HG03442 (cell line): ENCODE data around the gene SDS.

Source experiments
- ATAC-seq: cut with Tn5 transposase; IDR thresholded peaks from one replicate; pipeline ENCODE4 v1.9.1; 2021; ENCODE audit warnings: mild to moderate bottlenecking, moderate library complexity; ENCODE audit not compliant: unreplicated experiment

Gene SDS

GRCh38 chr12:113425960-113426453 lies 22.3 kb upstream of the SDS start:
- ATAC-seq, result no peak

DNA sequence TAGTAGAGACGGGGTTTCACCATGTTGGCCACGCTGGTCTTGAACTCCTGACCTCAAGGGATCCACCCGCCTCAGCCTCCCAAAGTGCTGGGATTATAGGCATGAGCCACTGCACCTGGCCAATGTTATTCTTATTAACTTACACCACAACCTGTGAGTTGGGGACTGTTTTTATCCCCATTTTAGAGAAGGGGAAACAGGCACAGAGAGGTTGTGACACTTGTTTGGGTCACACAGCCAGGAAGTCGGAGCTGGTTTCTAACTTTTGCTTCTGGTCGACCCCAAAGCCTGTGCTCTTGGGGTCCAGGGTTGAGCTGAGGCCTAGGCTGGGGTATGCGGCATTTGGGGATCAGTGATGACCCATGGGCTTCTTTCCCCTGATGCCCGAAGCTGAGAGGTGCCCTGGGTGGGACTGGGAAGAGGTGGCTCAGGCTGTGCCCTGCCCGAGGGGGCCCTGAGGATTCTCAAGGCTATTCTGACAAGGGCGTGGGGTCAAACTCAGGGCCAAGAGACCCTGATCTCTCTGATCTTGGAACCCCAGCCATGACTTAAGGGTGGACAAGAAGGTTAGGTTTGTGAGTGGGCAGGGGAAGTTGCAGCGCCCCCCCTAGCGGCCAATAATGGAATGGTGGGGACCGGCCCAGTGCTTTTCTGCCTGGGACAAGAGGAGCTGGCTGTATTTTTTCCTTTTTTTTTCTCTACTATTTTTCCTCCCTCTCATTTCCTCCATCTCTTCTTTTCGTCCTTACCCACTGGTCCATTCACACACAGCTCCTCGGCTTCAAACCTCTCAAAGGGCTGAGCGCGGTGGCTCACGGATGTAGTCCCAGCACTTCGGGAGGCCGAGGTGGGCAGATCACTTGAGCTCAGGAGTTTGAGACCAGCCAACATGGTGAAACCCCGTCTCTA lies 21.5 kb upstream of the SDS start:
- no peak for ATAC-seq

DNA sequence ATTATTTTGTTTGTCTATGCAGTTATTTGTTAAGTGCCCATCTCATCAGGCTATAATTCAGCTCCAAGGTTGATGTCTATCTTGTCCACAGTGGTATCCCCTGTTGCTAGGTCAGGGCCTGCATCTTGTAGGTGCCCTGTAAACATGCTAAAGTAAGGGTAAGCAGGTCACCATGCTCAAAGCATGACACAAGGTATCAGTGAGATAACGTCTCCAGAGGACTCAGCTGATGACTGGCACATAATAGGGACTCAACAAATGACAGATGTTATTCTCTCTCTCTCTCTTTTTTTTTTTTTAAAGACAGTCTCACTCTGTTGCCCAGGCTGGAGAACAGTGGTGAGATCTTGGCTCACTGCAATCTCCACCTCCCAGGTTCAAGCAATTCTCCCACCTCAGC lies 20.8 kb upstream of the SDS start:
- no peak for ATAC-seq

DNA sequence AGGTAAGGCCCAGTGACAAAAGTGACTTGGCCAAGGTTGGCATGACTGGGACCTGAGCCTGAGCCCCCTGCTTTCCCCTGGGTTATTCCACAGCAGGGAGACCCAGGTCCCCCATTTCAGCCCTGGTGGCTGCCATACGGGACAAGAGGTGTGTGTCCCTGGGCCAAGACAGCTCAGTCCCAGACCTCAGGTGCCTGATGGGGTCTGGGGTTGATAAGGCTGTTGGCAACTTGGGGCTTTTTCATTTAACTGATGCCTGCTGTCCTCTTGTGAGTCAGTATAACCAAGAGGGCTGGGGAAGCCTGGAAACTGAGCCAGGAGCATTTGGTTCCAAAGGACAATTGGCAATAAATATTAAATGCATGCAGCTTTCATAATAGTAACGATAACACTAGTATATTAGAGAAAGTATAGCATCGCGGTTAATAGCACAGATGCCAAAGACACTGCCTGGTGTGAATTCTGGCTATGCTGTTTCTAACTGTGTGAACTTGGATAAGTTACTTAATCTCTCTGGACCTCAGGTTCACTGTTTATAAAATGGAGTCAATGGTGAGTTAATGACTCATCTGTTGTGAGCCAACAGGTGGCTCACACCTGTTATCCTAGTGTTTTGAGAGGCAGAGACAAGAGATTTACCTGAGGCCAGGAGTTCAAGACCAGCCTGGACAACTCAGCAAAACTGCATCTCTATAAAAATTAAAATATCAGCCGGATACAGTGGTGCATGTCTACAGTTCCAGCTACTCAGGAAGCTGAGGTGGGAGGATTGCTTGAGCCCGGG lies 19.4 kb upstream of the SDS start:
- no peak for ATAC-seq

DNA sequence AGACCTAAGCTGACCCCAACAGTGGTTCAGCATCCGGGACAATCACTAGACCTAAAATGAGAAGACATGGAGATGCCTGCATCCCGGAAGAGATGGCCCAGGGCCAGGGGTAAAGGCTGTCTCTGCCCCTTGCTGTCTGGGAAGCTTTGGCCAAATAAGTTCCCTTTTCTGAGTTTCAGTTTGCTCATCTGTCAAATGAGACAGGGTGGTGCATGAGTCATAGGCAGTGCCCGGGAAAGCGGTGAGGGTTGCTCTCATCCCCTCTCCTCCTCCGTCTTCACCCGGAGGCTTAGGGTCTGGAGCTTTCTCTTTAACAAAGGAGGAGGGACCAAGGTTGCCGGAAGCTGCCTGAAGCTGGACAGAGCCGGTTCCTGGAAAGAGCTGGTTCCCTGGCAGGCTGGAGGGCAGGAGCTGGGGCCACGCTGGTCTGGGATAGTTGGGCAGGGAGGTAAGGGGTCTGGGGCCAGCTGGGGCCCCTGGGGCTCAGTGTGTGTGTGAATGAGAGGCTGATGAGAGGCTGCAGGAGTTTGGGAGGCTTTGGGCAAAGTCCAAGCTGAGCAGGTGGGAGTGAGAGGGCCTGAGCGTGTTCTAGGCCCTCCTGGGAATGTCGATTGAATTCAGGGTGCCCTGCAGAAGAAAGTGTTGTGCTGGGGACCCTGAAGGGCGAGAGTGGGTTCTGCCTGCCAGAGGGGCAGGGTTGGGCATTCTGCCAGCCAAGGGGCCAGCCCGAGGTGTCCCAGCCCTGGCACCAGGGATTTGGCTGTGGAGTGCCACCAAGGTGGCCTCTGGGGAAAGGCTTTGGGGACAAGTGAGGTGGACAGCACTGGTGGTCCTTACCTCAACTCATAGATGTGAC lies 18.6 kb upstream of the SDS start, which contains the start of gene SDSL:
Gene SDSL (plus strand): TSS at position 351 of the 856 bp plus-strand sequence. CDS start 5,603 bp downstream, outside the sequence.
- peak; percentile 96 for ATAC-seq

DNA sequence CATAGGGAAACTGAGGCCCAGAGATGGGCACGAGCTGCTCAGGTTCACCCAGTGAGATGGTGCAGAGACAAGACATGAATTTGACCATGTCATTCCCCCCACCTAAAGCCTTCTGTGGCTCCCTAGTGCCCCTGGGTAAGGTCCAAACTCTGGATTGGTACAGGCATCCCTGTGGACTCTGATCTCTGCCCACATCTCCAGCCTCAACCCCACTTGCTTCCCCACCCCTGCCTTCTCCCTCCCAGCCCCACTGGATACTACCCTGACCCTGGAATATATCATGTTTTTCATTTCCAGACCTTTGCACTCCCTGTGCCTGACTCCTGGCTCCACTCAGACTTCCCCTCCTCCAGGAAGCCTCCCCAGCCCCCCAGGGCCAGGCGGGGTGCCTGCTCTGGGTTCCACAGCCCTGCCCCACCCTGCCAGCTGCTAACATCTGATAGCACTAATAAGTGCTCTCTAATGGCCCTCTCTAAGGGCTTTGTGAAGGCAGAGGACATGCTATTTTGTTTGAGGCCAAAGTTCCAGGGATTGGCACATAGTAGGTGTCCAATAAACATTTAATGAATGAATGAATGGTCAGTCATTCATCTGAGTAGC lies 17.4 kb upstream of the SDS start:
- no peak for ATAC-seq

GRCh38 chr12:113418213-113418879 lies 14.7 kb upstream of the SDS start:
- ATAC-seq, result no peak

- ATAC-seq, result no peak
Measured at GRCh38 chr12:113416091-113416754, 12.5 kb upstream of the SDS start.

DNA sequence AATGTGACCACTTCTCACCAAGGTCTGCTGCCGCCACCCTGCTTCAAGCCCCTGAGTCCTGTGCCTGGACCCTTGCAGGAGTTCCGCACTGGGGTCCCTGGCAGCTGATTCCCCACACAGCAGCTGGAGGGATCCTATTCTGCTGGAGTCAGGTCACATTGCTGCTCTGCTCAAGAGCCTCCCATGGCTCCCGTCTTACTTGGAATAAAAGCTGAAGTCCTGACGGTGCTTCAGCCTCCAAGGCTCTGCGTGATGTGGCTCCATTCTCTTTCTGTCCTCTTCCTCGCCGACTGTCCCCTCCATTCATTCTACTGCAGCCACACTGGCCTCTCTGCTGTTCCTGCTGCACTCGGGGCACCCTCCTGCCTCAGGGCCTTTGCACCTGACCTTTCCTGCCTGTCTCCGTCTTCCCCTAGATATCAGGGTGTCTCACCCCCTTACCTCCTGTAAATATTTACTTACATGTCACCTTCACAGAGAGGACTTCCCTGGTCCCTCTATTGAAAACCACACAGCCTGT lies 10.9 kb upstream of the SDS start:
- ATAC-seq, result no peak

DNA sequence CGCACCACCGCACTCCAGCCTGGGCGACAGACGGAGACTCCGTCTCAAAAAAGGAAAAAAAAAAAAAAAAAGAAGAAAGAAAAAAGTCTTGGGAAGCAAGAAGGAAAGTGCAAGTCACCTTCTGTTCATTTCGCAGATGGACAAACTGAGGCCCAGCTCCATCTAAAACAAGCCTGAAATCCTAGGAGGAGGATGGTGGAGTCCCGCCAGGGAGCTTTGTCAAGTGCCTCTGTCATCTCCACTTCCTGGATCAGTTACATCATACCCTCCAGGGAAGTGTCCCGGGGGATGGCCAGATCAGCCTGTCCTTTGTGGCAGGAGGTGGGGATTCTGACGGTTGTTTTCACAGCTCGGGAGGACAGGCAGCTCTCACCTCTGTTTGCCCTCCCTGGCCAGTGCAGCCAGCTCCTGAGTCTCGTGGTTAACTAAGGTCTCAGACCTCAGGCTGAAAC lies 9.8 kb upstream of the SDS start:
- ATAC-seq, result no peak

DNA sequence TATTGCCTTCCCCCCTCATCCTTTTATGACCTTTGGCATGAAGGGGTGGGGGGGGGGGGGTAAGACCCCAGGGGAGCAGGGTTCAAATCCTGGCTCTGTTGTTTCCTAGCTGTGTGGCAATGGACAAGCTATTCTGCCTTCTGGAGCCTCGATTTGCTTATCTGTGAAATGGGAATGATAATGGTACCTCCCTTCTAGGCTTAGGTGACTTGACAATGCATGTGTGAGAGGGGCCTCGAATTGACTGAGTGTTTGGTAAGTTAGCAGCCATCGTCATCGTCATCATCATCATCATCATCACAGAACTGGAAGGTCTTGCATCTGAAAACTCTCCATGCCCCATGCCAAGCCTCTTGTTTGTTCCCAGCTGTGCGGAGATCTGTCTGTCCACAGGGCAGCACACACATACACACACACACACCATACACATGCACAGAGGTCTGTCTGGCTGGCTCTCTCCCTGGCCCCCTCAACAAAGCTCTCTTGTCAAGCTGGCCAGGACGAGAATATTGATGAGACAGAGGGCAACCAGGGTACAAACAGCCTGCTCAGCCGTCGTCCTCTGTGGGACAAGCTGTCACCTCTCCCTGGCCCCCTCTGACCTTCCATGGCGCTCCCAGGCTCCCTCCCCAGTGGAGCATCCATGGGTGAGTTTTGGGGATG lies 5.9 kb upstream of the SDS start:
- ATAC-seq, result no peak

DNA sequence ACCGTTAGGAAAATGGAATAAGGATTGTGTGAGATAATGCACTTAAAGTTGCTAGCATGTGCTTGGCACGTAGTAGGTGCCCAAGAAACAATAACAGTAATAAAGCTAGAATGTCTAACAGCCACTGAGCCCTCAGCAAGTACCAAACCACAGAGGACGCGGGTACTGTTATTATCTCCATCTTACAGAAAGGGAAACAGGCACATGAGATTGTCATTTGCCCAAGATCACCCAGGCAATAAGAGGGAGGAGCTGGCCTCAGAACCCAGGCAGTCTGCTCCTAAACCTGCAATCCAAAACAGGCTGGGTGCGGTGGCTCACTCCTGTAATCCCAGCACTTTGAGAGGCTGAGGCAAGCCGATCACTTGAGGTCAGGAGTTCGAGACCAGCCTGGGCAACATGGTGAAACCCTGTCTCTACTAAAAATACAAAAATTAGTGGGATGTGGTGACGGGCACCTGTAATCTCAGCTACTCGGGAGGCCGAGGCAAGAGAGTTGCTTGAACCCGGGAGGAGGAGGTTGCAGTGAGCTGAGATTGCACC lies 5.1 kb upstream of the SDS start:
- ATAC-seq, result no peak

DNA sequence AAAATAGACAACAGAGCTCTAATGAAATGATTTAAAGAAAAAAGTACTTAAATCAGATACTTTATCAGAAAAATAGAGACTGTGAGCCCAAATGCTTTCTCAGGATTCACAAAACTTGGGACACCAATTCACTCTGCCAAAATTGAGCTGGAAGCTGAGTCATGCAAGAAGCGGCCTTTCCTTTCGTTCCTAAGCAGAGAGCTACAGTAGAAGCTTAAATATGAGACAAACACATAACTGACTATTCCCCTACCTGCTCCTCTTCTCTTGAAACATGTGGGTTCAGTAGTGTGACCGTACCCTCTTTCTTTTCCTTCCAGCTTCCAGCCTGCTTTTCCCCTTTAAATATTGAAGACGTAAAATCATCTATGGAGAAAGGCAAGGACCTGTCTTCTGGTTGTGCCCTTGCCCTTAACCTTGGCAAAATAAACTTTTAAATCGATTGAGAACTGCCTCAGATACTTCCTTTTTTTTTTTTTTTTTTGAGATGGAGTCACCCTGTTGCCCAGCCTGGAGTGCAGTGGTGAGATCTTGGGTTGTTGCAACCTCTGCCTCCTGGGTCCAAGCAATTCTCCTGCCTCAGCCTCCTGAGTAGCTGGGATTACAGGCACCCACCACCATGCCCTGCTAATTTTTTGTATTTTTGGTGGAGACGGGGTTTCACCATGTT lies 4.4 kb upstream of the SDS start:
- no peak for ATAC-seq

GRCh38 chr12:113405694-113406093 lies 2.0 kb upstream of the SDS start:
- no peak for ATAC-seq

- no peak for ATAC-seq
Measured at GRCh38 chr12:113402586-113403260, 964 bp downstream of the SDS start.

- ATAC-seq, result no peak
Measured at GRCh38 chr12:113401066-113402000, 2.4 kb downstream of the SDS start.
